GM12892 (cell line): Measurements from ENCODE around the gene MED25.

ENCODE experiments used
- POLR2A ChIP-seq: IDR thresholded peaks from 2 replicates; pipeline ENCODE4 v1.6.1; 2011; ENCODE audit warnings: low read depth, low read length, control low read depth
- TAF1 ChIP-seq: IDR thresholded peaks from 2 replicates; pipeline ENCODE4 v1.6.1; 2011; ENCODE audit warnings: low read depth, mild to moderate bottlenecking, control low read depth, low read length, borderline replicate concordance

DNA sequence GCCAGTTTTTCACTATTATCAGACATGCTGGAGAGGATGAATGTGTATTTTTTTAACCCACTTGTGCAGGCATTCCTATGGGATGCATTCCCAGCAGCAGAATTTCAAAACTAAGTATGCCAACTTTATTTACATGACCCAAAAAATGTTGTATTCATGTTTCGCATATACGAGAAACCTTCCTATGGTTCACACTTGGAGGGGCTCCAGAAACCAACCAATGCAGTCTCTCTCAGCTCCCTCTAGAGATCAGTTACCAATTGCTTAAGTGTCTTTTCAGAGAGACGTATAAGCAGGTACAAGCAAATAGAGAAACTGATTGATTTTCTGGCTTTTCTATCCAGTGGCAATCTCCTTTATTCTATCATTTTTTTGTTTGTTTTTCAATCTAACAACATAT lies 27.3 kb downstream of the MED25 start:
- no peak for TF ChIP-seq POLR2A
- TF ChIP-seq TAF1: no peak
